ENCODE results near the gene HMGN3. TPM values are rescaled to one million over a fixed set of nuclear protein-coding genes. Genes with fewer than 3 reads are reported as not detected.

HMGN3 gene
- polyA plus RNA-seq, 1 donor from 2014 or later, result 121 TPM

GRCh38 chr6:79263359-79263758, 28.9 kb upstream of the HMGN3 start:
- Histone ChIP-seq H3F3A (ENCODE audit: insufficient read depth, low read length, poor library complexity, severe bottlenecking) (no peaks in the 10 kb centered on the region), H3K27ac (ENCODE audit: low read length) (no peak overlapping the region), H3K36me3 (ENCODE audit: insufficient read depth, low read length) (no peaks in the 10 kb centered on the region), H3K9ac (ENCODE audit: low read length) (no peak overlapping the region), H4K20me1 (ENCODE audit: insufficient read depth) (no peaks in the 10 kb centered on the region), H3K79me2 (replicated peaks; ENCODE audit: insufficient read depth, low read length) (no peaks in the 10 kb centered on the region), H3K4me3 (ENCODE audit: low read length) (no peak overlapping the region), H3K9me2 (ENCODE audit: insufficient read depth, low read length) (no peaks in the 10 kb centered on the region), H3K27me3 (ENCODE audit: insufficient read depth, low read depth, low read length) (no peaks in the 10 kb centered on the region), H3K4me2 (ENCODE audit: low read length) (no peak overlapping the region), H3K9me3 (ENCODE audit: low read length) (no peaks in the 10 kb centered on the region), H2AFZ (ENCODE audit: low read depth, low read length) (no peak overlapping the region)
- no peak for TF ChIP-seq MXI1 (conservative IDR thresholded peaks at IDR 0.05; ENCODE audit: poor library complexity, severe bottlenecking)
- no peak for TF ChIP-seq TAF1 (IDR thresholded peaks at IDR 0.05; ENCODE audit: low read depth)
- TF ChIP-seq RAD21 (conservative IDR thresholded peaks at IDR 0.05), result no peak
- TF ChIP-seq EP300 (conservative IDR thresholded peaks at IDR 0.05; ENCODE audit: poor library complexity, severe bottlenecking), result no peak
- TF ChIP-seq REST (IDR thresholded peaks at IDR 0.05; ENCODE audit: borderline replicate concordance), result no peak
- no peak for TF ChIP-seq POLR2AphosphoS5 (IDR thresholded peaks at IDR 0.05)
- TF ChIP-seq SMC3 (conservative IDR thresholded peaks at IDR 0.05; ENCODE audit: poor library complexity), result no peak
- no peak for TF ChIP-seq EZH2 (IDR thresholded peaks at IDR 0.05; ENCODE audit: borderline replicate concordance, insufficient read depth, low read length, poor library complexity, severe bottlenecking)
- no peak for TF ChIP-seq CTCF (IDR thresholded peaks at IDR 0.05; ENCODE audit: poor library complexity, severe bottlenecking)

GRCh38 chr6:79261666-79262065, 27.2 kb upstream of the HMGN3 start:
- Histone ChIP-seq H3K27me3 (ENCODE audit: insufficient read depth, low read depth, low read length) (no peaks in the 10 kb centered on the region), H3K4me3 (ENCODE audit: low read length) (no peak overlapping the region), H3F3A (ENCODE audit: insufficient read depth, low read length, poor library complexity, severe bottlenecking) (no peaks in the 10 kb centered on the region), H2AFZ (ENCODE audit: low read depth, low read length) (no peak overlapping the region), H4K20me1 (ENCODE audit: insufficient read depth) (no peaks in the 10 kb centered on the region), H3K79me2 (replicated peaks; ENCODE audit: insufficient read depth, low read length) (no peaks in the 10 kb centered on the region), H3K27ac (ENCODE audit: low read length) (no peak overlapping the region), H3K9me2 (ENCODE audit: insufficient read depth, low read length) (no peaks in the 10 kb centered on the region), H3K9me3 (ENCODE audit: low read length) (no peaks in the 10 kb centered on the region), H3K36me3 (ENCODE audit: insufficient read depth, low read length) (no peaks in the 10 kb centered on the region), H3K4me2 (ENCODE audit: low read length) (no peak overlapping the region), H3K9ac (ENCODE audit: low read length) (no peak overlapping the region)
- TF ChIP-seq EZH2 (IDR thresholded peaks at IDR 0.05; ENCODE audit: borderline replicate concordance, insufficient read depth, low read length, poor library complexity, severe bottlenecking) (no peak), TAF1 (IDR thresholded peaks at IDR 0.05; ENCODE audit: low read depth) (no peak), EP300 (conservative IDR thresholded peaks at IDR 0.05; ENCODE audit: poor library complexity, severe bottlenecking) (no peak), RAD21 (conservative IDR thresholded peaks at IDR 0.05) (no peak)
